ENCODE data around the gene CLEC20A.

- TF ChIP-seq CREB1 (IDR thresholded peaks at IDR 0.05) (no peak), CREB1 (CRISPR knock-in tag; IDR thresholded peaks at IDR 0.05) (no peak), POLR2A (conservative IDR thresholded peaks at IDR 0.05) (no peak)
- TF ChIP-seq, protein P1, sequence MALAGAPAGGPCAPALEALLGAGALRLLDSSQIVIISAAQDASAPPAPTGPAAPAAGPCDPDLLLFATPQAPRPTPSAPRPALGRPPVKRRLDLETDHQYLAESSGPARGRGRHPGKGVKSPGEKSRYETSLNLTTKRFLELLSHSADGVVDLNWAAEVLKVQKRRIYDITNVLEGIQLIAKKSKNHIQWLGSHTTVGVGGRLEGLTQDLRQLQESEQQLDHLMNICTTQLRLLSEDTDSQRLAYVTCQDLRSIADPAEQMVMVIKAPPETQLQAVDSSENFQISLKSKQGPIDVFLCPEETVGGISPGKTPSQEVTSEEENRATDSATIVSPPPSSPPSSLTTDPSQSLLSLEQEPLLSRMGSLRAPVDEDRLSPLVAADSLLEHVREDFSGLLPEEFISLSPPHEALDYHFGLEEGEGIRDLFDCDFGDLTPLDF (CRISPR knock-in tag; IDR thresholded peaks at IDR 0.05), result no peak
Observed at GRCh38 chr1:178470411-178470960, 26.3 kb downstream of the CLEC20A start.

All from K562 (cell line).